DMS79 (cell line): Measurements from ENCODE around the gene TARDBP.
"Not testable (repeated sequence)": the region's sequence is repeated elsewhere in the genome, so short reads cannot be mapped to it uniquely, and the experiment has no call there.

Experiments
- DNase-seq: peaks from one replicate; lab custom pipeline; 2025; lab: John Stamatoyannopoulos, UW

The TARDBP gene

DNA sequence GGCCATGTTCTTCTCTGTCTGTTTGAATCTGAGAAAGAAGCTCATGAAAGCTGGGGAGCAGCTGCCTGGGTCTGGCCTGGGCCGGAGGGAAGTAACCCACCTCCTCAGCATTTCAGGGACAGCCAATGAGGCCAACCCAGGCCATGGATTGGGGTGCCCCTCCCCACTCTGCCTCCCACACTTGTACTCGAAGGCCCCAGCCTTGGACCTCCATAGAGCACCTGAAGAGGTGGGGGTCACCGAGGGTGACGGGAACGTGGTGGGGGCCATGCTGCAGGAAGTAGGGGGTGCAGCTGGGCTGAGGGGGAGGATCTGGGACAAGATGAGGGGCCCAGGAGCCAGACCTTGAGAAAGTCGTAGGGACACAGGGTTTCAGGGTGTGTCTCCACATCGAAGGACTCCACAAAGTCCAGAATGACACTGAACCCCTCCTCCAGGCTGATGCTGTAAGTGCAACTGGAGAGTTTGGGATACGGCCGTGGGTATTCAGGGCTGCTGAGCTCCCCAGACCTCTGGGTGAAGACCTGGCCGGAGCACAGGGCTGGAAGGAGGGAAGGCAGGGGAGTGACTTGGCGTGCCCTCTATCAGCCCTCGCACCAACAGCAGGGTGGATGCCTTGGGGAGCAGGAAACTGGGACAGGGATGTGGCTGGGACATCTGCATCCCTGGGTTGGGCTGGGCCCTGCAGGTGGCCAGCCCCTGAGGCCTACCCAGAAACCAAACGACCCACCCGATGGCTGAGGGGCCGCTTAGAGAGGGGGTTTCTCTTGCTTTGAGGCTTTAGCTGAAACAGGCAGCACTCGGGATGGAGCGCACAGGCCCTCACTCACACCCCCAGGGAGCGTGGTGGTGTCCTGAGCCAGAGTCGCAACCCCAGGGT lies 30.8 kb downstream of the TARDBP start:
- no peak for DNase-seq

DNA sequence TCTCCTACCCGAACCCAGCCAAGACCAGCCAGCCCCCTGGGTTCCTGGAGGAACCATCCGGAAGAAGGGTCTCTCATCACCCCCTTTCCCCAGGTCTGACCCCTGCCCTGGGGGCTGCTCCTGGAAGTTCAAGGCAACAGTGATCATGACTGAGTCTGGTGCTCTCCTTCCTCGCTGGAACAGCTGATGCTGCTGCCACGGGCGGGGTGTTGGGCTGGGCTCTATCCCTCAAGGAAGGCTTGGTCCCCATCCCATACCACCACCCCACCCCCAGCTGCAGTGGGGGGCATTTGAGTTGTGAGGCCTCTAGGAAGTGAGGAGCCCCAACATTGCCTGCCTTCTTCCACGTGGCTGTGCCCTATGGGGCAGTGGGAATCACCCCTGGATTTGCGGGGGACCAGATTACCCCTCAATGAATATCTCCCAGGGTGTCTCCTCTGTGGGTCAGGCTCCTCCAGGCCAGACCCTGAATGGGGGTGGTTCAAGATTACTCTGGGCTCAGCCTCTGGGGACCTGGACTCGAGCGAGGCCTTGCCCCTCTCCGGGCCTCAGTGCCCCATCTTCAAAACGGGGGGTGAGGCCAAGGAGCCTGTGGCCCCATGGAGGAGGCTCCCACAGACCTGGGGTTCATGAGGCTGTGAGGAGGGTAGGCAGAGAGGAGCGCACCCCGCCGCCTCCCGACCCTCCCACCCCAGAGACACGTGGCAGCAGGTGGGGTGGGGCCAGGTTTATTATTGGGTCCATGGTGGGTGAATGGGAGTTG lies 31.8 kb downstream of the TARDBP start:
- no peak for DNase-seq

DNA sequence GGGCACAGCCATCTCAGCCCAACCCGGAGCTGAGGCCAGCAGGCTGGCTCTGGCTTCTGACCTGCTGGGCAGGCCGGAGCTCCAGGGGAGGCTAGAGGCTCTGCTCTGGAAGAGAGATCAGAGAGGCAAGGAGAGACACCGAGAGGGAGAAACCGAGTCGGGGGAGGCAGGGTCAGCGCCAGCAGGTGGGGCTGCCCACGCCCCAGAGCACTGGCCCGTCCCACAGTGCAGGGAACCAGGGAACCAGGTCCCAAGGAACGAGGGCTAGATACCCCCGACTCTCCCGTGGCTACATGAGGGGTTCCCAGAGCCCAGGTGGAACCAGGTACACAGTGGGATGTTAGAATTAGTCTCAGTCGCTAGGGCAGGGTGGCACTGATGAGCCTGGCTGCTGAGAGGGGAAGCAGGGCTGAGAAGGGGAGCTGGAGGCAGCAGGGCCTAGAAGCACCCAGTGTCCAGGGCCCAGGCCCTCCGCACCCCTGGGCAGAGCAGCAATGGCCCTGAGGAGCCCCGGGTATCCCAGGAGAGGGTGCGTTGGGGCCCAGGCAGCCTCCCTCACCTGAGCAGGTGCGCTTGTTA lies 32.5 kb downstream of the TARDBP start:
- no peak for DNase-seq

DNA sequence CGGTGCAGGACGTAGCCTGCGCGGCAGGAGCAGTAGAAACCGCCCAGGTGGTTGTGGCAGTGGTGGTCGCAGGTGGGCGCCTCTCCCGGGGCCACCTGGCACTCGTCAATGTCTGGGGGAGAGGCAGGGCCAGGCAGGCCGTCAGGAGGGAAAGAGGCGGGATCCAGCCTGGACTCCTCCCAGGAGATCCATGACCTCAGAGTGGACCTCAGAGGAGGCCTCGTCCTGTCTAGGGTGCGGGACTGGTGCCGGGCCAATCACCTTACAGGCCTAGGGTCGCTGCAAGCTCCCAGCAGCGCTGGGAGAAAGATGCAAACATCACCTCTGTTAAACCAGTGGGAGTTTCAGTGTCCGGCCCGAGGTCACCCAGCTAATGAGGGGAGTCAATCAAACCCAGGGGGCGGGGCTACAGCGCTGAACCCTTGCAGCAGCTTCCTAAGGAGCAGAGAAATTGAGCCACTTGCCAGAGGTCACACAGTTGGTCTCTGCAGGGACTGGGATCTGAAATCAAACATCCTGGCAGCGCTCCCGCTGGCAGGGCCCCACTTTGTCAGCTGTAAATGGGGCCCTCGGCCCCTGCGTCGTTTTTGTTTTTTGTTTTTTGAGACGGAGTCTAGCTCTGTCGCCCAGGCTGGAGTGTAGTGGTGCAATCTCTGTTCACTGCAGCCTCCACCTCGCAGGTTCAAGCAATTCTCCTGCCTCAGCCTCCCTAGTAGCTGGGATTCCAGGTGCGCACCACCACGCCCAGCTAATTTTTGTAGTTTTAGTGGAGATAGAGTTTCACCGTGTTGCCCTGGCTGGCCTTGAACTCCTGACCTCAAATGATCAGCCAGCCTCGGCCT lies 33.2 kb downstream of the TARDBP start:
- DNase-seq: peak; percentile 12

DNA sequence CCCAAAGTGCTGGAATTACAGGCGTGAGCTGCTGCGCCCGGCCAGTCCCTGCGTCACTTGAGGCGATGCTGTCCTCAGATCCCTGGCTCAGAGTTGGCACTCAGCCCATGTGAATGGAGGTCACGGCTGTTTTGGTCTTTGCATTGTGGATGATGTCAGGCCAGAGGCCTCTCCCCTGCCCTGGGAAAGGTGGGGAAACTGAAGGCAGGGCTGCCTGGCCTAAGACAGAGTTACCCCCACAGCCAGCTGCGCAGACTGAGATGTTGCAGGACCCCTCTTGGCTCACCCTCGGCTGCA lies 33.8 kb downstream of the TARDBP start:
- no peak for DNase-seq

DNA sequence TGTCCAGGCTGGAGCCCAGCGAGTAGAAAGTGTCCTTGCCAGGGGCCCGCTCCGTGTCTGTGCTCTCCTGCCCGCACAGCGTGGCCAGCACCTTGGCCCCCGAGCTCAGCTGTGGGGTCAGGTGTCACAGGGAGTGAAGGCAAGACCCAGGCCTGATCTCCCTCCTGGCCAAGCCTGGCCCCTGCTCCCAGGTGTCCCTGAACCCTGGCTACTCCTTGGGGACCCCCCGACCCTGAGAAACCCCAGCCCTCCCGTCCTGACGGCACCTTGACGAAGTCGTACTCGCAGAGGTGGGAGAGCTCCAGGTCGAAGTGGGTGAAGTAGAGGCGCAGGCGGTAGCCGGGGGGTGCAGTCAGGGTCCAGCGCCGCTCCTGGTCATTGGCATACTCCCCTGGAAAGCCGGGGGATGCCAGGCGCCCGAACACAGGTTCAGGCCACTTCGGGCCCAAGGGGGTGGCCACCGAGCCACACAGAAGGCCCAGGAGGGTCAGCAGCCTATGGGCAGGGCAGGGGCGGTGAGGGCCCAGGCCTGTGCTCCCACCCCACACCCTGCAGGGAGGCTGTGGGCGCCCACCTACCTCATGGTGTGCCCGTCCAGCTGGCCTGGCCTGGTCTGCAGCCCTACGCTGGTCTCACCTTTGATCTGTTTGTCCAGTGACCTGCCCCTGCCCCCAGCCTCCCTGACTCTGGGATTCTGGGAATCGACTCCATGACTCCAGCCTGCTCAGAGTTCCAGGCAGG lies 34.3 kb downstream of the TARDBP start, which contains the start of gene MASP2:
Gene MASP2, minus strand, starts transcription at position 615 of the 741 bp plus-strand sequence. Its CDS starts 32 bp downstream, at position 583.
- no peak for DNase-seq

DNA sequence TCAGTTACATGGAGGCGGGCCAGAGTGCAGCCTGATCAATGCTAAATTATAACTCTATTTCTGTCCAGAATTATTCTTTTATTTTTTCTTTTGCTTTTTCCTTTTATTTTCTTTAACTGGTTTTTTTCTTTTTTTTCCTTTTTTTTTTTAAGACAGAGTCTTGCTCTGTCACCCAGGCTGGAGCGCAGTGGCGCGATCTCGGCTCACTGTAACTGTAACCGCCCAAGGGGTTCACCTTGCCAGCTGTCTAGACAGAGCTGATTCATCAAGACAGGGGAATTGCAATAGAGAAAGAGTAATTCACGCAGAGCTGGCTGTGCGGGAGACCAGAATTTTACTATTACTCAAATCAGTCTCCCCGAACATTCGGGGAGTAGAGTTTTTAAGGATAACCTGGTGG lies 38.7 kb downstream of the TARDBP start:
- not testable (repeated sequence) for DNase-seq

DNA sequence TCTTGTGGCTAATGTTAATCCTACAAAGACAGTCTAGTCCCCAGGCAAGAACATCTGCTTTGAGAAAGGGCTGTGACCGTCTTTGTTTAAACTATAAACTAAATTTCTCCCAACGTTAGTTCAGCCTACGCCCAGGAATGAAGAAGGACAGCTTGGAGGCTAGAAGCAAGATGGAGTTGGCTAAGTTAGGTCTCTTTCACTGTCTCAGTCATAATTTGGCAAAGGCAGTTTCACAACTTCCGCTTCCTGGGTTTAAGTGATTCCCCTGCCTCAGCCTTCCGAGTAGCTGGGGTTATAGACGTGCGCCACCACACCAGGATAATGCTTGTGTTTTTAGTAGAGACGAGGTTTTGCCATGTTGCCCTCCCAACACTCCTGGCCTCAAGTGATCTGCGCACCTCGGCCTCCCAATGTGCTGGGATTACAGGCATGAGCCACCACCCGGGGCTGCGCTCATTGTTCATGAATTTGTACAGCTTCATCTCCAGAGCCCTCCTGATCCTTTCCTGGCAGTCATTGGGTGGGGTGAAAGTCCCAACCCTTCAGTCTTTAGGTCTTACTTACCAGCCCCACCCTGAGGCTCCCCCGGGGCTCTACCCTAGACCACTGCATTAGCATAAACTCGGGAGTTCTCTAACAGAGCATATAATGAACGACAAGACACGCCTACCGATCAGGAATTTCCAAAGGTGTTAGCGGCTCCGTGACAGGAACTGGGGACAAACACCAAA lies 39.5 kb downstream of the TARDBP start:
- DNase-seq: no peak

DNA sequence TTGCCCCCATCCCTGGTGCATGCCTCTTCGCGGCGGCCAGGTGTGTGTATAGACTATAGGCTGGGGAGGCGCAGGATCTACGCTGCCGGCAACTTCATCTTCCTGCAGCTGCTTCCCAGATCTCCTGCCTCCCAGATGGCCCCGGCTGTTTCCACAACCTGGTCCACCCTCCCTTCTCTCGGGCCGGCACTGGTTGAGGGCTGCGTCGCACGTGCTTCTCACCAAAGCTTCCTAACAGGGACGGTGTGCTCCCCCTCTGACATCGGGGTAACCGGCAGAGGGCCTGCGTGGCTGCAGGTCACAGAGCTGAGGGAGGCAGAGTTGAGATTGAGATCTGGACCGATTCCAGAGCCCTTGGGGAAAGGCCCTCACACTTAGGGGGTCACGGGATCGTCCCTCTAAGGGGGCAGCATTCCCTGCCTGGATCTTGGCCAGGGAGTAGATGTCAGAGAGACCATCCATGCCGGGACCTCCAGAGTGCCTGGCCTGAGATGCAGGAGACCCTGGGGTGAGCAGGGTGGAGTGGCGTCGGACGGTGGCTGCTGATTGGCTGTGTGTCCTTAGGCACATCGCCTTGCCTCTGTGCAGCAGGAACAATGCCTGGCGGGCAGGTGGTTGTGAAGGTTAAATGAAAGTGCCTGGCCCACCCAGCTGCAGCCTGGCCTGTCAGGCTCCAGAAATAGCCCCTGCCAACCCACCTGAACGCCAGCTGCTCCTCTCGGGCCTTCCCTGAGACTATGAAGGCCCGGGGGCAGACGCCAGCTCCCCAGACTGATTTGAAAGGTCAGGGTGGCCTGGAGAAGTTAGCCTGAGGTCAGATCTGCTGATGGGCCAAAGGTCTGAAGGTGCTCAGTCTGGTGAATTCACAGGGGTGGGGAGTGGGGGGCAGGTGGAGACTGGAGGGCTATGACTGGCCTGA lies 40.6 kb downstream of the TARDBP start:
- no peak for DNase-seq

DNA sequence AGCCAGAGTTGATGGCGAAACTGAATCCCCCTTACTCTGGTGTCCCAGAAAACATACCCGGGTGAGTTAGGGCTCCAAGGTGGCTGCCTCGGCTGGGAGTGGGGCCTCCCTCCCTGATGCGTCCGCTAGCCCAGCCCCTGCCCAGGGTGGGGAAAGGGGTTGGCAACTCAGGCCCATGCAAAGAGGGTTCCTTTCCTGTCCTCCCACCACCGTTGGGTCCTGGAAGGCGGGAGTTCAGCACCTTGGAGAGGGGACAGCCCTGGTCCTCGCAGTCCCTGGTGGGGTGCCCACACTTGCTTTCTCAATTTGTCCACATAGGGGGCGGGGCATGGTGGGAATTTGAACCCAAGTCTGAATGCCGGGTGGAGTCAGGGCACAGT lies 41.3 kb downstream of the TARDBP start:
- DNase-seq: no peak

DNA sequence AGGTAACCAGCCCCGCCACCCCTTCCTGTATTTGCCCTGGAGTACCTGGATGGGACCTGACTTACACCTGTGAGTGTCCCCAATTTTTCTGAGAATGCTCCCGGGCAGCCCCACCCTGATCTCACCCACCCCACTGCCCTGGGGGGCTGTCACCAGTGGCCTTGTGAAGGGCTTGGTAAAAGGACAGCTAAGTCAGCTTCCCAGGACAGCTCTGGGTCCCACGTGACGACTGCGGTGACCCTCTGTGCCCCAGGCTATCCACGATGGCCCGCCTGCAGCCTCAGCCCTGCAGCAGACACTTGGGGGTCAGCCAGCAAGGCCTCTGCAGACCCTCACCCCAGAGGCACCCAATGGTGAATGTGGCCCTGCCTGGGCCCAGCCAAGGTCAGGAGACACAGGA lies 41.7 kb downstream of the TARDBP start:
- no peak for DNase-seq

DNA sequence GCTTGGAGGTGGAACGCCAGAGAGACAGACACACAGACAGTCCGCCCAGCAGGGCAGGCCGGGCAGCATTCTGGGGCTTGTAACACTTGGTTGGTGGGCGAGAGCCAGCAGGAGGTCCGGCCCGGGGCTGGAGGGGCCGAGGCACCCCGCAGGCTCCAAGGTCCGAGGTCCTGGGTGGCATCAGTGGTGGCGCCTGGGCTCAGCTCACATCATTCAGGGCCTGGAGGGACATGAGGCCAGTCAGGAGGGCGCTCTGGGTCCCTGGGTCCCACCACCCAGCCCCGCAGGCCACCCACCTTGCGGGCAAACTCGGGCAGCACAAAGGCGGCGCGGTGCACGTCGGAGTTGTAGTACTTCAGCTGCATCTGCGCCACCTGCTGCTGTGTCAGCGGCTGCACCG lies 42.2 kb downstream of the TARDBP start:
- no peak for DNase-seq

DNA sequence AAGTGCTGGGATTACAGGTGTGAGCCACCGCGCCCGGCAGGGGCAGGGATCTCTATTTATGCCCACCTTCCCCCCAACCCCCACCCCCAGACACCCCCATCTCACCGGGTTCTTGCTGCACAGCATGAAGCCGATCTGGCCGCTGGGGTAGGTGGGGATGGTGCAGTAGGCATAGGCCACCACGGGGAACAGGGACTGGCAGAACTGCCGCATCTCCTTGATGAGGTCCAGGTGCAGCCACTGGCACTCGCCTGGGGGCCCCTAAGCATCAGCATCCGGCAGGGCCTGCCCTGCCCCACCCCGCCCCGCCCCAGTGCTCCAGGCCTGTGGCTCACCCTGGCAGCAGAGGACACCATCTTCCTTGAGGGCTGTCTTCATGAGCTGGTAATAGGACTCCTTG lies 43.2 kb downstream of the TARDBP start:
- DNase-seq: no peak

DNA sequence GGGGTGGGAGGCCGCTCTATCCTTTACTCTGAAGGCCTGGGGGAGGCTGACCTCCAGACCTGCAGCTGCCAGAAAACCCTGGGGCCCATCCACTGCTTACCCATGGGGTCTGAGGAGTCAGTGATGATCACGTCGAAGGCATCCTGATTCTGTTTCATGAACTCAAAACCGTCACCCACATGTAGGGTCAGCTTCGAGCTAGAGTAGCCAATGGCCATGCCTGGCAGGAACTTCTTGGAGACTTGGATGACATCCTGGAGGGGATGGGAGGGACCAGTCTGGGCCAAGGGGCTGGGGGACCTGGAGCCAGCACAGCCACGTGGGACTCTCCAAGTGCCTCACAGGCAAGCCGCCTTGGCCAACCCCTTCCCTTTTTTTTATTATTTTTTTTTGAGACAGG lies 44.0 kb downstream of the TARDBP start:
- DNase-seq: no peak

DNA sequence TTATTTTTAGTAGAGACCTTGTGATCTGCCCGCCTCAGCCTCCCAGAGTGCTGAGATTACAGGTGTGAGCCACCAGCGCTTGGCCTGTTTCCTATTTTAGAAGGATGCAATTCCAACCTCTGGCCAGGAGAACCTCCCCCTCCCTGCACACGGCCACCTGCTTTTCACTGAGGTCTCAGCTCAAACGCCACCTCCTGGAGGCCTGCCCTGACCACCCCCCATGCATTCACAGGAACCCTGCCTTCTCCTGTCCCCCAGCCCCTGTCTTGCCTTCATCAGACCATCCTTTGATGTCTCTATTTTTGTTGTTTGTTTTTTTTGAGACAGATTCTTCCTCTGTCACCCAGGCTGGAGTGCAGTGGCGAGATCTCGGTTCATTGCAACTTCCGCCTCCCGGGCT lies 45.0 kb downstream of the TARDBP start:
- DNase-seq: no peak

DNA sequence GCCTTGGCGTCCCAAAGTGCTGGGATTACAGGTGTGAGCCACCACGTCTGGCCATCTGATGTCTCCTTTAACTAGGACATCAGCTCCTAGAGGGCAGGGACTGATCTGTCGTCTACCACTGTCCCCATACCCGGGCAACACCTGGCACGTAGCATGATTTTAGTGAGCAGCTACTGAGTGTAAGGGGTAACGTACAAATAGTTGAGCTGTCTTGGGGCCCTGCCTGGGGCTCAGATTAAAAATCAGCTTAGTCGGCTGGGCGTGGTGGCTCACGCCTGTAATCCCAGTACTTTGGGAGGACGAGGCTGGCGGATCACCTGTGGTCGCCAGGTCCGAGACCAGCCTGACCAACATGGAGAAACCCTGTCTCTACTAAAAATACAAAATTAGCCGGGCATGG lies 45.6 kb downstream of the TARDBP start:
- DNase-seq: no peak

DNA sequence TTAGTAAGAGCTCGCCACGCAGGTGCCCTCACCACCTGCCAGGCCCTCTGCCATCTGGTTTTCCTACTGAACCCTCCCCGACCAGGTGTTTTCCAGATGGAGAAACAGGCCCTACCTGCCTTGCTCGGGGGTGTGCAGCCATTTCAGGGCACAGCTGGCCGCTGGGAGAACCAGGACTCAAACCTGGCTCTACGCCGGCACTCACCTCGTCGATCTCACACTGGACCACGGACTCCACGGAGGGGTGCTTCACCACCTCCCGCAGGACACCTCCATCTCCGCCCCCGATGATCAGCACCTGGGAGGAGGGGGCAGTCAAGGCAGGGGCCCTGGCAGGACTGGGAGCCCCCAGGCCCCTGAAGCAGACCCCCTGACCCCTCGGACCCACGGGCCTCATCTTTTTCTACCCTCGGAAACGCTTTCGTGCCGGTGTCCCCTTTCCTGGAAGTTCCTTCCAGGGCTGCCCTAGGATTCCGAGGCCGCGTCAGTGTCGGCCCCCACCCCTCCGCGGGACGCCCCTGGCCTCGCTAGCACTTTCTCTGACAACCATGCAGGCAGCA lies 46.2 kb downstream of the TARDBP start:
- peak; percentile 78 for DNase-seq

DNA sequence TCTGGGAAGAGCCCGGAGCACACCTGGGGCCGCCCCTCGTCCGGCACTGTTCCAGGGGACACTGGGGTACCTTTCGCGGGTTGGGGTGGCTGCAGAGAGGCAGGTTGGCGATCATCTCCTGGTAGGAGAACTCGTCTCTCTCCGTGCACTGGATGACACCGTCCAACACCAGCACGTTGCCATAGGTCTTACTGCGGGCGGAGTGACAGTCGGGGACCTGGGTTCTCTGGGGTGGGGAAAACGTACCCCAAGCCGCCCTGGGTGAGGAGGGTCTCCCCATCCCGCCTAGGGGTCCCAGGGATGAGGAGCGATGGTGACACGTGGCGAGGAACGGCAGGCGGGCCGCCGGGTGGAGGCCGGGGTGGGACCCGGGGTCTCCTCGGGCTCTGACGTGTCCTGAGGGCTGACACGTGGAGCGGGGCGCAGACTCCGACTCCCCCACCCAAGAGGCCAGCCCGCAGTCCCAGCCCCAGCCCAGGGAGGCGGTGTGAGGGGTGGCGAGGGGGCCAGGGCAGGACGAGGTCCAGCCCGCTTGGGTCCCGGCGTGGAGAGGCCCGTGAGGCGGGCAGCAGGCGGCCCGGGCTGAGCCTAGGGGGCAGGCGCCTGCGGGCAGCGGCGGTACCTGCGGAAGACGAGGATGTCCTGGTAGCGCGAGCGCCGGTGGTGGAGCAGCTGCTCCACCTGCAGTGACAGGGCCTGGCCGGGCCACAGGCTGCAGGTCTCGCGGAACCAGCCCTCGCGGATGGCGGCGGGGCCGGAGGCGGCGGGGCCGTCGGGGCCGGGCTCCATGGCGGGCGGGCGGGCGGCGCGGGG lies 46.9 kb downstream of the TARDBP start:
- no peak for DNase-seq
